Fibroblast of skin of left quadriceps (primary cell): ENCODE results near the gene NTRK3.

Experiments used
- DNase-seq, 2 experiments: peaks; one replicate each; pipeline ENCODE4 v3.0.0-alpha.2; 2013; ENCODE audit warnings: low read depth in 2 of 2

Gene NTRK3

GRCh38 chr15:88120026-88120425, 136.5 kb downstream of the NTRK3 start:
- no peak for DNase-seq

- DNase-seq = no peak
Measured at GRCh38 chr15:88118741-88119140, 137.8 kb downstream of the NTRK3 start.

GRCh38 chr15:88118035-88118434, 138.5 kb downstream of the NTRK3 start:
- DNase-seq = no peak

- DNase-seq = no peak
Measured at GRCh38 chr15:88115486-88116152, 140.9 kb downstream of the NTRK3 start.

GRCh38 chr15:88113613-88114308, 142.8 kb downstream of the NTRK3 start:
- peak; percentile 77 to 80 for DNase-seq

- DNase-seq = no peak
Measured at GRCh38 chr15:88108991-88109390, 147.5 kb downstream of the NTRK3 start.

GRCh38 chr15:88108477-88108876, 148.1 kb downstream of the NTRK3 start:
- no peak for DNase-seq

GRCh38 chr15:88106074-88106473, 150.5 kb downstream of the NTRK3 start:
- no peak for DNase-seq

GRCh38 chr15:88104357-88104756, 152.2 kb downstream of the NTRK3 start:
- DNase-seq = no peak

- peak in 1 of 2 experiments; percentile 26 for DNase-seq
Measured at GRCh38 chr15:88100181-88100580, 156.4 kb downstream of the NTRK3 start.

GRCh38 chr15:88098361-88098760, 158.2 kb downstream of the NTRK3 start:
- no peak for DNase-seq

- DNase-seq = no peak
Measured at GRCh38 chr15:88091444-88092016, 165.0 kb downstream of the NTRK3 start.

- no peak for DNase-seq
Measured at GRCh38 chr15:88090481-88091011, 166.0 kb downstream of the NTRK3 start.

- DNase-seq = no peak
Measured at GRCh38 chr15:88089731-88090130, 166.8 kb downstream of the NTRK3 start.

GRCh38 chr15:88089024-88089620, 167.4 kb downstream of the NTRK3 start:
- DNase-seq = no peak

GRCh38 chr15:88083811-88084760, 172.5 kb downstream of the NTRK3 start:
- DNase-seq = peak; percentile 85 to 89

GRCh38 chr15:88080616-88081015, 175.9 kb downstream of the NTRK3 start:
- DNase-seq = no peak

- peak; percentile 87 to 89 for DNase-seq
Measured at GRCh38 chr15:88077296-88078020, 179.1 kb downstream of the NTRK3 start.

- peak; percentile 66 to 67 for DNase-seq
Measured at GRCh38 chr15:88076328-88076727, 180.2 kb downstream of the NTRK3 start.

- no peak for DNase-seq
Measured at GRCh38 chr15:88075102-88075501, 181.4 kb downstream of the NTRK3 start.

GRCh38 chr15:88074386-88074785, 182.2 kb downstream of the NTRK3 start:
- DNase-seq = no peak
